ENCODE measurements around the gene TBX19. TPM values are rescaled to one million over a fixed set of nuclear protein-coding genes. Genes with fewer than 3 reads are reported as not detected.

Gene TBX19
- total RNA-seq, 2 donors from 2014 or later: 1.8 to 6.1 TPM

GRCh38 chr1:168320800-168321450 is 40.2 kb downstream of the TBX19 start:
- H3K9me3 Mint-ChIP-seq: peaks cover 4% of the 10 kb centered on the region
- H3K27me3 Mint-ChIP-seq: no peaks in the 10 kb centered on the region
- H3K27ac Mint-ChIP-seq: no peak overlapping the region
- H3K4me1 Mint-ChIP-seq: peaks cover 4% of the 10 kb centered on the region
- no peak overlapping the region for H3K4me3 Mint-ChIP-seq
- H3K36me3 Mint-ChIP-seq (ENCODE audit: low read depth): peaks cover 9% of the 10 kb centered on the region
- peak; percentile 92 for ATAC-seq (replicated peaks)

DNA sequence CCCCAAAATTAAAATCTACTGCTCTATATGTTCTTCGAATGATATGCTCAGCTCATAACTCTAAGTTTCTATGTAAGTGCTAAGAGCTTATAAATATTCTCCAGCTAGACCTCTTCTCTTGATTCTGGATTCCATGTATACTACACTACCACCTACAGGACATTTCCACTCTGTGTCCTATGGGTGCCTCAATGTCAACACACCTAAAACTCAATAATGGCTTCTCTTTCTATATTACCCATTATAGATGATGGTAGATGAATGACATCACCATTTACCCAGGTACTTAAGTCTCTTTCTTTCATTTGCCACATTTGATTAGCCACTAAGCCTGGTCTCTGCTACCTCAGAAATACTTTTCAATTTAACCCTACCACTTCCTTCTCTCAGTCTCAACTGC is 41.3 kb downstream of the TBX19 start:
- Mint-ChIP-seq H3K36me3 (ENCODE audit: low read depth) (peaks cover 9% of the 10 kb centered on the region), H3K4me1 (peaks cover 4% of the 10 kb centered on the region), H3K9me3 (peaks cover 4% of the 10 kb centered on the region), H3K27ac (no peak overlapping the region), H3K27me3 (no peaks in the 10 kb centered on the region), H3K4me3 (no peak overlapping the region)
- ATAC-seq (replicated peaks): peak; percentile 29

GRCh38 chr1:168324745-168325425 is 44.2 kb downstream of the TBX19 start:
- ATAC-seq (replicated peaks): peak; percentile 42
- Mint-ChIP-seq H3K27me3 (no peaks in the 10 kb centered on the region), H3K4me1 (peaks cover 4% of the 10 kb centered on the region), H3K9me3 (peaks cover 4% of the 10 kb centered on the region), H3K36me3 (ENCODE audit: low read depth) (peaks cover 9% of the 10 kb centered on the region), H3K4me3 (no peak overlapping the region), H3K27ac (no peak overlapping the region)

DNA sequence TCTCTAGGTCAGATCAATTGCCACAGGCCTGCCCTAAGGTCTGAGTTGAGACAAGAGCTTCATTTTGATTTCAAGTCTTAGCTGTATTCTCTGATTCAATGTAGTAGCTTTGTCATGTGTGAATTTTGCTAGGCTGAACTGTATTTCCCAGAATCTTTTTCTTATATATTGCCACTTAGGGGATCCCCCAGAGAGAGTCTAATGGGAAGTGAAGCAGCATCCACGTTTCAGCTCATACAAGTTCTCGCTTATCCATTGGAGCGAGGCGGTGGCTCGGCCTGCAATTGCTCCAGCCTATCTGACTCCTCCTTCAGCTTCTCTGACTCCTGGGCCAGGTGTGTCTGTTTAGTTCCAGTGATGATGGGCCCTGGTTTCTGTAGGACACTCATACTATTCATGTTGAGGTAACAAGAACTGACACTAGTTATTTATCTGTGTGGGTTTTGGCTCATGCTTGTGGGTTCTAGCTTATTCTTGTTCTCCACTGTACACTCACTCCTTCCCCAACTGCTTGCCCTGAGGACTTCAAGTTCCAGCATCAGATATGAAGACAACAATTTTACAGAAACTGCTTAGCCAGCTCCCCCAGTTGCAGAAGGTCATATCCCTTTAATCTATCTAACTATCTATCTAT is 48.2 kb downstream of the TBX19 start:
- H3K9me3 Mint-ChIP-seq: peaks cover 4% of the 10 kb centered on the region
- no peak overlapping the region for H3K4me3 Mint-ChIP-seq
- peak overlapping the region; percentile 14 for H3K27ac Mint-ChIP-seq
- ATAC-seq (replicated peaks): peak; percentile 60
- no peaks in the 10 kb centered on the region for H3K27me3 Mint-ChIP-seq
- H3K4me1 Mint-ChIP-seq: no peaks in the 10 kb centered on the region
- H3K36me3 Mint-ChIP-seq (ENCODE audit: low read depth): peaks cover 9% of the 10 kb centered on the region

DNA sequence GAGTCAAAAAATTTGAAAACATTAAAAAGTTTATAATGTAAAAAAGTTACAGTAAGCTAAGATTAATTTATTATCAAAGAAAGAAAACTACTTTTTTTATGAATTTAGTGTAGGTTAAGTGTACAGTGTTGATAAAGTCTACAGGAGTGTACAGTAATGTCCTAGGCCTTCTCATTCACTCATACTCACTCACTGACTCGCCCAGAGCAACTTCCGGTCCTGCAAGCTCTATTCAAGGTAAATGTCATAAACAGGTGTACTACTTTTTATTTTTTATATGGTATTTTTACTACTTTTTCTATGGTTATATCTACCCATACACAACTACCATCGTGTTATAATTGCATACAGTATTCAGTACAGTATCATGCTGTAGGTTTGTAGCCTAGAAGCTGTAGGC is 49.6 kb downstream of the TBX19 start:
- Mint-ChIP-seq H3K27me3 (no peaks in the 10 kb centered on the region), H3K4me1 (no peaks in the 10 kb centered on the region), H3K4me3 (no peak overlapping the region), H3K27ac (no peak overlapping the region), H3K36me3 (ENCODE audit: low read depth) (peaks cover 2% of the 10 kb centered on the region), H3K9me3 (no peaks in the 10 kb centered on the region)
- ATAC-seq (replicated peaks): no peak

DNA sequence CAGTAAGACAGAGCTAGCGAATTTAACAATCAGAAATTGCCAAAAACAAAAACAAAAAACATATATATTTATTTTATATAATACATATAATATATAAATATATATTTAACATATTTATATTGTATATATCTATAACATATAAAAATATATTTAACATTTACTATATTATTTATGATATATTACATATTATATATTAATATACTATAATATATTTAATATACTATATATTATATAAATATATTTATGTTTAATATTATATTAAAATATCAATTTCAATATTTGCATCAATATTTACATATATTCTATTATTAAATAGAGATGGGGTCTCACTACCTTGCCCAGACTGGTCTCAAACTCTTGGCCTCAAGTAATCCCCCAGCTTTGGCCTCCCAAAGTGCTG is 50.9 kb downstream of the TBX19 start:
- H3K36me3 Mint-ChIP-seq (ENCODE audit: low read depth): no peaks in the 10 kb centered on the region
- ATAC-seq (replicated peaks): no peak
- no peak overlapping the region for H3K27ac Mint-ChIP-seq
- no peaks in the 10 kb centered on the region for H3K9me3 Mint-ChIP-seq
- H3K4me3 Mint-ChIP-seq: no peak overlapping the region
- H3K4me1 Mint-ChIP-seq: no peaks in the 10 kb centered on the region
- H3K27me3 Mint-ChIP-seq: no peaks in the 10 kb centered on the region

GRCh38 chr1:168333562-168334276 is 53.0 kb downstream of the TBX19 start:
- Mint-ChIP-seq H3K4me1 (peaks cover 5% of the 10 kb centered on the region), H3K4me3 (no peak overlapping the region), H3K36me3 (ENCODE audit: low read depth) (no peaks in the 10 kb centered on the region), H3K27me3 (no peaks in the 10 kb centered on the region), H3K9me3 (no peaks in the 10 kb centered on the region), H3K27ac (no peak overlapping the region)
- no peak for ATAC-seq (replicated peaks)

GRCh38 chr1:168335500-168335899 is 54.8 kb downstream of the TBX19 start:
- Mint-ChIP-seq H3K27me3 (no peaks in the 10 kb centered on the region), H3K4me1 (peaks cover 8% of the 10 kb centered on the region)

DNA sequence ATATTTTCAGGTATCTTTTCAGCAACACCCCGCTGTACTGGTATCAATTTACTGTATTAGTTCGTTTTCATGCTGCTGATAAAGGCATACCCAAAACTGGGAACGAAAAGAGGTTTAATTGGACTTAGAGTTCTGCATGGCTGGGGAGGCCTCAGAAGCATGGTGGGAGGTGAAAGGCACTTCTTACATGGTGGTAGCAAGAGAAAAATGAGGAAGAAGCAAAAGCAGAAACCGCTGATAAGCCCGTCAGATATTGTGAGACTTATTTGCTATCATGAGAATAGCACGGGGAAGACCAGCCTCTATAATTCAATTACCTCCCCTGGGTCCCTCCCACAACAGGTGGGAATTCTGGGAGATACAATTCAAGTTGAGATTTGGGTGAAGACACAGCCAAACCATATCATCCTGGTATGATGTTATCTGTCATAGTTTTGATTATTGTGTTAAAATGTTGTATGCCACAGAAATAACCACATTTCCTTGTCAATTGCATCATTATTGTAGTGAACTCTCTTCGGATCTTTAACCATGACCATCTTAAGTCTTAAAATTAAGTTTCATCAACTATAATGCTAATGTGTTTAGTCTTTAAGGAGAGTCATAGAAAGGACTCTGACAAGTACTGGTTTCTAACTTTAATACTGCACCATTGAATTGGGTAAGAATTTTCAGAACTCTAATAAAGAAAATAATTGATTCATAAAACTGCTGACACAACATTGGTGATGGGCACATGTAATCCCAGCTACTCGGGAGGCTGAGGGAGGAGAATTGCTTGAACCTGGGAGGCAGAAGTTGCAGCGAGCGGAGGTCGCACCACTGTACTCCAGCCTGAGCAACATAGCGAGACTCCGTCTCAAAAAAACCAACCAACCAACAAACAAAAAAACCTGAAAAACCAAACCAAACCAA is 58.2 kb downstream of the TBX19 start:
- H3K9me3 Mint-ChIP-seq: no peaks in the 10 kb centered on the region
- H3K36me3 Mint-ChIP-seq (ENCODE audit: low read depth): no peaks in the 10 kb centered on the region
- peaks cover 27% of the 10 kb centered on the region for H3K4me1 Mint-ChIP-seq
- no peak overlapping the region for H3K27ac Mint-ChIP-seq
- ATAC-seq (replicated peaks): no peak
- H3K4me3 Mint-ChIP-seq: no peak overlapping the region
- no peaks in the 10 kb centered on the region for H3K27me3 Mint-ChIP-seq

More at GRCh38 chr1:168335500-168335899, 54.8 kb downstream of the TBX19 start:
- no peak for ATAC-seq (replicated peaks)
- H3K36me3 Mint-ChIP-seq (ENCODE audit: low read depth): no peaks in the 10 kb centered on the region
- no peak overlapping the region for H3K4me3 Mint-ChIP-seq
- no peaks in the 10 kb centered on the region for H3K9me3 Mint-ChIP-seq
- peak overlapping the region; percentile 9 for H3K27ac Mint-ChIP-seq

GRCh38 chr1:168340781-168341482 is 60.3 kb downstream of the TBX19 start:
- Mint-ChIP-seq H3K9me3 (no peaks in the 10 kb centered on the region), H3K27me3 (no peaks in the 10 kb centered on the region), H3K4me3 (peak overlapping the region; percentile 21), H3K4me1 (peaks cover 27% of the 10 kb centered on the region), H3K36me3 (ENCODE audit: low read depth) (no peaks in the 10 kb centered on the region), H3K27ac (peak overlapping the region; percentile 34)
- peak; percentile 53 for ATAC-seq (replicated peaks)

- Mint-ChIP-seq H3K27me3 (no peaks in the 10 kb centered on the region), H3K4me1 (peaks cover 29% of the 10 kb centered on the region), H3K4me3 (peak overlapping the region; percentile 21), H3K9me3 (no peaks in the 10 kb centered on the region), H3K27ac (peak overlapping the region; percentile 34), H3K36me3 (ENCODE audit: low read depth) (no peaks in the 10 kb centered on the region)
- ATAC-seq (replicated peaks): peak; percentile 27
Measured at GRCh38 chr1:168341483-168341975, 60.9 kb downstream of the TBX19 start.

DNA sequence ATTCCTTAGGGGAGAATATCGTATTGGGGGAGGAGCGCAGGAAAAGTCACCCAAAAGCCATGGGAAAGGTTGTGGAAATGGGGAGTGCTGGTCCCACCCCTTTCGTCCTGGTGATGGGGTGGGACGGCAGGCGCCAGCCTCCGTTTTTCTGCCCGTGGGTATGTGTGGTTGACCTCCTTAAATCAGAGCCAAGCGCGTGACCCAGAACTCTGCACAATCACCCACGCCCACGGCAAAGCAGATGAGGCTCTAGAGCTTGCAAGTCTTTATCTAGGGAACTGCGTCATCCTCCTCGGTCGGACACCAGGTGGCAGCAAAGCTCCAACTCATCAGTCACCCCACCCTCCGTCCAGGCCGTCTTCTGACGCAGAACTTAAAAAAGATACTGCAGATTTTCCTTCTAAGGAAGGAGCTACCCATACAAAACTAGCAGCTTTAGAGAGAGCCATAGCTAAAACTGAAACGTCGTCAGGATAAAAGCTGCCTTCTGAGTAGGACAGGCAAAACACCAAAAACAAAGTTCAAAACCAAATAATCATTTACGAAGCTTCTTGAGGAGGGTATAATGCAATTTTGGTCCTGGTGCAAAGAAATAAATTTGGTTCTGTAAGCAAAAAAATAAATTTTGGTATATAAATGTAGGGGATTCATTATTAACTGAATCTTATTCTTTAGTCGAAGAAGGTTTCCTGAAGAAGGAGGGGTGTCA is 62.0 kb downstream of the TBX19 start:
- H3K4me3 Mint-ChIP-seq: peak overlapping the region; percentile 44

DNA sequence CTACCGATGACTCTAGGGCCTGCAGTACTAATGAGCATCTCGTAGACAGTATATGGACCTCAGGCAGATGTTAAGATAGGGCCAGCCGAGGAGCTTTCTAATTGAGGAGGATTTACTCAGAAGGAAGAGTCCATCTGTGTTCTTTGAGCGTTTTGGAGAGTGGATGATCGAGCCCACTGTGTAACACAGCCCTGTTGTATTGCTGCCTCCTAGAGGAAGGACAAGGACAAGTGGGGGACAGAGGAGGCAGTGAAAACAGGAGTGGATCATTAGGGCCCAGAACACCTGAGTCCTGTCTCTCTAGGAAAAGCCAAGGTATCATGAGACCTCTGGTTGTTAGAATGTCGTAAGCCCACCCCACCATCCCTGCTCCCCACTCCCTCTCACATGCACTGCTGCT is 62.9 kb downstream of the TBX19 start:
- no peaks in the 10 kb centered on the region for H3K27me3 Mint-ChIP-seq
- peaks cover 6% of the 10 kb centered on the region for H3K36me3 Mint-ChIP-seq (ENCODE audit: low read depth)
- H3K27ac Mint-ChIP-seq: peak overlapping the region; percentile 71
- H3K4me1 Mint-ChIP-seq: peaks cover 41% of the 10 kb centered on the region
- no peak overlapping the region for H3K4me3 Mint-ChIP-seq
- no peak for ATAC-seq (replicated peaks)
- no peaks in the 10 kb centered on the region for H3K9me3 Mint-ChIP-seq

More for the DNA sequence above, 62.0 kb downstream of the TBX19 start:
- Mint-ChIP-seq H3K27me3 (no peaks in the 10 kb centered on the region), H3K27ac (peak overlapping the region; percentile 71), H3K4me1 (peaks cover 36% of the 10 kb centered on the region), H3K9me3 (no peaks in the 10 kb centered on the region), H3K36me3 (ENCODE audit: low read depth) (no peaks in the 10 kb centered on the region)
- peak; percentile 96 for ATAC-seq (replicated peaks)
